GM19099 (cell line): Measurements from ENCODE around the gene PCDHGA4.

ENCODE experiments used
- POLR2A ChIP-seq: IDR thresholded peaks from 3 replicates; pipeline ENCODE4 v1.6.1; 2011; ENCODE audit warnings: low read depth; ENCODE audit not compliant: insufficient read length; ENCODE audit errors: extremely low read depth

Gene PCDHGA4

GRCh38 chr5:141354900-141355469 is at the start of gene PCDHGA4:
Gene PCDHGA4 (plus strand): TSS chr5:141355021. CDS start chr5:141355108, 87 bp downstream.
- no peak for TF ChIP-seq POLR2A

GRCh38 chr5:141306630-141307029 is 48.2 kb upstream of the PCDHGA4 start:
- no peak for TF ChIP-seq POLR2A

GRCh38 chr5:141313711-141314110 is 41.1 kb upstream of the PCDHGA4 start:
- no peak for TF ChIP-seq POLR2A

- TF ChIP-seq POLR2A, result no peak
Measured at GRCh38 chr5:141319202-141319601, 35.6 kb upstream of the PCDHGA4 start.

GRCh38 chr5:141319699-141320098 is 35.1 kb upstream of the PCDHGA4 start:
- TF ChIP-seq POLR2A, result no peak

- TF ChIP-seq POLR2A, result peak; percentile 98
Measured at GRCh38 chr5:141320225-141321169, 34.3 kb upstream of the PCDHGA4 start, which contains the start of gene TAF7. Gene TAF7 (minus strand): TSS chr5:141320784. CDS start chr5:141320044, 740 bp downstream.

GRCh38 chr5:141322261-141322660 is 32.6 kb upstream of the PCDHGA4 start:
- no peak for TF ChIP-seq POLR2A

- TF ChIP-seq POLR2A, result peak; percentile 40
Measured at GRCh38 chr5:141326088-141326854, 28.6 kb upstream of the PCDHGA4 start.

GRCh38 chr5:141328231-141328630 is 26.6 kb upstream of the PCDHGA4 start:
- no peak for TF ChIP-seq POLR2A

- TF ChIP-seq POLR2A, result no peak
Measured at GRCh38 chr5:141330299-141331080, 24.3 kb upstream of the PCDHGA4 start, which contains the start of gene PCDHGA1. Gene PCDHGA1 (plus strand): TSS chr5:141330514.

GRCh38 chr5:141338538-141339306 is 16.1 kb upstream of the PCDHGA4 start, which contains the start of gene PCDHGA2:
Gene PCDHGA2 (plus strand): TSS chr5:141338760.
- no peak for TF ChIP-seq POLR2A

GRCh38 chr5:141342773-141343172 is 12.0 kb upstream of the PCDHGA4 start:
- no peak for TF ChIP-seq POLR2A

GRCh38 chr5:141343242-141343952 is 11.4 kb upstream of the PCDHGA4 start, which contains the start of gene PCDHGA3:
Gene PCDHGA3 (plus strand): TSS chr5:141343829. CDS start chr5:141344034, 205 bp downstream.
- no peak for TF ChIP-seq POLR2A

GRCh38 chr5:141343953-141344463 is 10.8 kb upstream of the PCDHGA4 start:
- no peak for TF ChIP-seq POLR2A
